ENCODE data around the gene TIGD7. TPM values are rescaled to one million over a fixed set of nuclear protein-coding genes. Genes with fewer than 3 reads are reported as not detected.
A peak's percentile ranks its signal among the peaks of the same experiment; 100 is the strongest.

Gene TIGD7
- total RNA-seq, 1 experiment from 2014 or later: 0.49 TPM

GRCh38 chr16:3262517-3262916, 42.7 kb downstream of the TIGD7 start:
- Histone ChIP-seq H3K4me1 (ENCODE audit: control insufficient read depth in 1 of 2, insufficient read depth in 2 of 2, low read length in 2 of 2) (peaks cover 14 to 28% of the 10 kb centered on the region in 2 experiments), H3K36me3 (ENCODE audit: control insufficient read depth in 1 of 2, insufficient read depth in 2 of 2, low read length in 2 of 2) (no peaks in the 10 kb centered on the region), H3K9me3 (ENCODE audit: control insufficient read depth in 1 of 2, insufficient read depth in 1 of 2, low read depth in 1 of 2, low read length in 2 of 2) (no peaks in the 10 kb centered on the region; a peak in 1 of 4 replicates), H3K79me2 (ENCODE audit: insufficient read depth, low read length) (no peaks in the 10 kb centered on the region), H4K20me1 (ENCODE audit: insufficient read depth) (no peaks in the 10 kb centered on the region), H3K27ac (ENCODE audit: low read depth, low read length) (peak overlapping the region; percentile 89), H3K4me2 (ENCODE audit: low read length) (peak overlapping the region; percentile 88), H3K9ac (ENCODE audit: low read length) (no peak overlapping the region), H3K9me2 (ENCODE audit: insufficient read depth) (no peaks in the 10 kb centered on the region), H3K27me3 (ENCODE audit: insufficient read depth, low read length) (no peaks in the 10 kb centered on the region), H3K4me3 (replicated peaks in 1 of 2; ENCODE audit: low read depth in 1 of 2, low read length in 2 of 2) (peak overlapping the region in 1 of 2 experiments; percentile 65; a peak in 1 of 4 replicates), H2AFZ (ENCODE audit: low read depth, low read length, poor library complexity, severe bottlenecking) (no peak overlapping the region)
- intact Hi-C loops (cut with micrococcal nuclease): loop anchor here (10.0 kb wide), 1 partner anchor 182 kb away; the partner anchor contains the start of genes NAA60 and ZNF597
- ATAC-seq (no peak), DNase-seq (ENCODE audit: low read depth, low spot score) (no peak)
- ChIA-PET CTCF (no interaction called here), RAD21 (ENCODE audit: low non-redundant PET in 1 of 2, low total read pairs in 2 of 2, uncharacterized antibody in 2 of 2, unreplicated experiment in 2 of 2) (no interaction called here), POLR2A (interaction anchor here (0.6 kb wide), 1 partner anchor 241 kb away, joined by 3 read pairs; no protein-coding TSS in a partner anchor)
- no peak for TF ChIP-seq EZH2 (IDR thresholded peaks at IDR 0.05)
- no peak for TF ChIP-seq RAD21 (IDR thresholded peaks at IDR 0.05; ENCODE audit: low read depth)
- TF ChIP-seq MAX (IDR thresholded peaks at IDR 0.05): no peak
- no peak for TF ChIP-seq JUND (IDR thresholded peaks at IDR 0.05)
- BruUV-seq (replicated peaks): no TSS peak

GRCh38 chr16:3259836-3260235, 45.4 kb downstream of the TIGD7 start:
- ChIA-PET RAD21 (ENCODE audit: low non-redundant PET in 1 of 2, low total read pairs in 2 of 2, uncharacterized antibody in 2 of 2, unreplicated experiment in 2 of 2) (no interaction called here), CTCF (no interaction called here), POLR2A (no interaction called here)
- Histone ChIP-seq H4K20me1 (ENCODE audit: insufficient read depth) (no peaks in the 10 kb centered on the region), H3K27me3 (ENCODE audit: insufficient read depth, low read length) (no peaks in the 10 kb centered on the region), H3K36me3 (ENCODE audit: control insufficient read depth in 1 of 2, insufficient read depth in 2 of 2, low read length in 2 of 2) (no peaks in the 10 kb centered on the region), H3K79me2 (ENCODE audit: insufficient read depth, low read length) (no peaks in the 10 kb centered on the region), H3K4me1 (ENCODE audit: control insufficient read depth in 1 of 2, insufficient read depth in 2 of 2, low read length in 2 of 2) (peaks cover 11 to 30% of the 10 kb centered on the region in 2 experiments), H3K27ac (ENCODE audit: low read depth, low read length) (no peak overlapping the region), H3K9me2 (ENCODE audit: insufficient read depth) (no peaks in the 10 kb centered on the region), H2AFZ (ENCODE audit: low read depth, low read length, poor library complexity, severe bottlenecking) (no peak overlapping the region), H3K4me2 (ENCODE audit: low read length) (no peak overlapping the region), H3K9me3 (ENCODE audit: control insufficient read depth in 1 of 2, insufficient read depth in 1 of 2, low read depth in 1 of 2, low read length in 2 of 2) (no peaks in the 10 kb centered on the region), H3K9ac (ENCODE audit: low read length) (no peak overlapping the region), H3K4me3 (replicated peaks in 1 of 2; ENCODE audit: low read depth in 1 of 2, low read length in 2 of 2) (no peak overlapping the region)
- TF ChIP-seq EGR1 (IDR thresholded peaks at IDR 0.05; ENCODE audit: low read depth): no peak
- no peak for TF ChIP-seq SIN3A (IDR thresholded peaks at IDR 0.05; ENCODE audit: low read depth)
- TF ChIP-seq POLR2A (IDR thresholded peaks at IDR 0.05; ENCODE audit: borderline replicate concordance, extremely low read depth, insufficient read depth, insufficient read length): no peak
- no peak for ATAC-seq
- no TSS peak for BruUV-seq (replicated peaks)
- intact Hi-C loops (cut with micrococcal nuclease): loop anchor here (10.0 kb wide), 1 partner anchor 185 kb away; the partner anchor contains the start of genes NAA60 and ZNF597
- DNase-seq (ENCODE audit: low read depth, low spot score): no peak

Data from HCT116 (cell line).